HG03354 (cell line): Measurements from ENCODE around the gene GARIN5B.

Experiments used
- ATAC-seq: cut with Tn5 transposase; IDR thresholded peaks from one replicate; pipeline ENCODE4 v1.9.1; 2021; ENCODE audit warnings: mild to moderate bottlenecking; ENCODE audit not compliant: unreplicated experiment, poor library complexity, severe bottlenecking

The GARIN5B gene

GRCh38 chr19:55305983-55306562 lies 57.0 kb downstream of the GARIN5B start:
- no peak for ATAC-seq

- no peak for ATAC-seq
Observed at GRCh38 chr19:55305491-55305890, 57.6 kb downstream of the GARIN5B start.

- ATAC-seq: no peak
Observed at GRCh38 chr19:55304980-55305379, 58.1 kb downstream of the GARIN5B start.
